GM18505 (cell line): ENCODE data around the gene ETV1.
"Not testable (repeated sequence)": the region's sequence is repeated elsewhere in the genome, so short reads cannot be mapped to it uniquely, and the experiment has no call there.

Experiments
- ATAC-seq: cut with Tn5 transposase; IDR thresholded peaks from one replicate; pipeline ENCODE4 v1.9.1; 2021; ENCODE audit not compliant: unreplicated experiment
- POLR2A ChIP-seq: IDR thresholded peaks from 4 replicates; pipeline ENCODE4 v1.6.1; 2011; ENCODE audit warnings: borderline replicate concordance; ENCODE audit not compliant: insufficient read depth, insufficient read length; ENCODE audit errors: extremely low read depth

The ETV1 gene

GRCh38 chr7:13933091-13933490 lies 56.4 kb downstream of the ETV1 start:
- no peak for ATAC-seq
- no peak for TF ChIP-seq POLR2A

- no peak for TF ChIP-seq POLR2A
- ATAC-seq = no peak
Measured at GRCh38 chr7:13932131-13932530, 57.3 kb downstream of the ETV1 start.

- ATAC-seq = no peak
- no peak for TF ChIP-seq POLR2A
Measured at GRCh38 chr7:13921062-13921461, 68.4 kb downstream of the ETV1 start.

- ATAC-seq = no peak
- TF ChIP-seq POLR2A = no peak
Measured at GRCh38 chr7:13920053-13920697, 69.3 kb downstream of the ETV1 start.

GRCh38 chr7:13918333-13918732 lies 71.1 kb downstream of the ETV1 start:
- not testable (repeated sequence) for ATAC-seq

- ATAC-seq = not testable (repeated sequence)
Measured at GRCh38 chr7:13917103-13917502, 72.4 kb downstream of the ETV1 start.

- ATAC-seq = no peak
- no peak for TF ChIP-seq POLR2A
Measured at GRCh38 chr7:13915891-13916290, 73.6 kb downstream of the ETV1 start.

- TF ChIP-seq POLR2A = no peak
- no peak for ATAC-seq
Measured at GRCh38 chr7:13912715-13913278, 76.7 kb downstream of the ETV1 start.

- ATAC-seq = no peak
Measured at GRCh38 chr7:13911909-13912308, 77.6 kb downstream of the ETV1 start.

GRCh38 chr7:13910805-13911551 lies 78.5 kb downstream of the ETV1 start:
- TF ChIP-seq POLR2A = no peak
- ATAC-seq = no peak

More at GRCh38 chr7:13911909-13912308, 77.6 kb downstream of the ETV1 start:
- no peak for TF ChIP-seq POLR2A

GRCh38 chr7:13908667-13909397 lies 80.6 kb downstream of the ETV1 start:
- no peak for TF ChIP-seq POLR2A
- ATAC-seq = no peak

GRCh38 chr7:13907831-13908230 lies 81.6 kb downstream of the ETV1 start:
- no peak for ATAC-seq
- no peak for TF ChIP-seq POLR2A

GRCh38 chr7:13904689-13905088 lies 84.8 kb downstream of the ETV1 start:
- ATAC-seq = no peak
- TF ChIP-seq POLR2A = no peak

GRCh38 chr7:13904007-13904406 lies 85.5 kb downstream of the ETV1 start:
- no peak for TF ChIP-seq POLR2A
- no peak for ATAC-seq

- ATAC-seq = no peak
- no peak for TF ChIP-seq POLR2A
Measured at GRCh38 chr7:13901577-13901976, 87.9 kb downstream of the ETV1 start.
